ENCODE data around the gene RAPSN.
A peak's percentile ranks its signal among the peaks of the same experiment; 100 is the strongest.

RAPSN gene

GRCh38 chr11:47466201-47466600 lies 17.3 kb upstream of the RAPSN start:
- no peak for DNase-seq (ENCODE audit: low read depth in 2 of 2)

GRCh38 chr11:47464483-47464882 lies 15.5 kb upstream of the RAPSN start:
- DNase-seq (ENCODE audit: low read depth in 2 of 2), result no peak

DNA sequence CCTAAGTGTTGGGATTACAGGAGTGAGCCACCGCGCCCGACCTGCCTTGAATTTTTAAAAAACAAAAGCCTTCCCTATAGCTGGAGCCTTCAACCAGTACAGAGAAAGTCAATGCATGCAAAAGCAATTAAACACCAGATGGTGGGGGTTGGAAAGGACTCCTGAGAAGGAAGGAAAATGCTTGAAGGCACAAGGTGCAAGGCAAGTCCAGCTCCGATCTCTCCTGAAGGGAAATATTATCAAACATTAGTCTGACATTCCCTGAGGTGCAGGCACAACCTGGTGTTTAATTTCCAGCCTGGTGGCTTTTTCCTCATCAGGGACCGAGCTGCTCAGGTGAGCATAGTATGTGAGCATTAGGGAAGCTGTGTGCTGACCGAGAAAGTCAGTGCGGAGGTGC lies 12.9 kb upstream of the RAPSN start:
- no peak for DNase-seq (ENCODE audit: low read depth in 2 of 2)

DNA sequence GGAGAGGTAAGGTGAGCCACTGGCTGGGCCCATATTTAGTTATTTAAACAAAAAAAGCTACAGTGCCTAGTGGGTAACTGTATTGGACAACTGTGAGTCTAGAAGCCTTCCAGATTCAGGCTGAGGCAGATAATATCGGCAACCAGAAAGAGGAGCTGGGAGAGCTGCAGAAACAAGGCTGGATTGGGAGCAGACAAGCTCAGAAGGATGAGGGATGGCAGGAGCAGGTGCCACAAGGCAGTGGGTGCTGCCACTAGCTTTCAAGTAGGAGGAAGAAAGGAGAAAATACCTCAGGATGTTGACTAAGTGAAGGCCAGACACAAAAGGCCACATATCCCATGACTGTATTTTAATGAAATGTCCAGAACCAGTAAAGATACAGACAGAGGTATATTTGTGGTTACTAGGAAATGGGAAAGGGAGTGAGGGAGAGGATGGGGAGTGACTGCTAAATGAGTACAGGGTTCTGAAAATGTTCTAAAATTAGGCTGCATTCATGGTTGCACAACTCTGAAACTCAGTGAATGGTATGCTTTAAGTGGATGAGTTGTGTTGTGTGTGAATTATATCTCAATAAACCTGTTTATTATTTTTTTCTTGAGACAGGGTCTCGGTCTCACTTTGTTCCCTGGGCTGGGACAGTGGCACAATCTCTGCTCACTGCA lies 11.8 kb upstream of the RAPSN start:
- DNase-seq (ENCODE audit: low read depth in 2 of 2), result no peak

GRCh38 chr11:47454258-47454671 lies 5.3 kb upstream of the RAPSN start:
- peak; percentile 41 to 54 for DNase-seq (ENCODE audit: low read depth in 2 of 2)

DNA sequence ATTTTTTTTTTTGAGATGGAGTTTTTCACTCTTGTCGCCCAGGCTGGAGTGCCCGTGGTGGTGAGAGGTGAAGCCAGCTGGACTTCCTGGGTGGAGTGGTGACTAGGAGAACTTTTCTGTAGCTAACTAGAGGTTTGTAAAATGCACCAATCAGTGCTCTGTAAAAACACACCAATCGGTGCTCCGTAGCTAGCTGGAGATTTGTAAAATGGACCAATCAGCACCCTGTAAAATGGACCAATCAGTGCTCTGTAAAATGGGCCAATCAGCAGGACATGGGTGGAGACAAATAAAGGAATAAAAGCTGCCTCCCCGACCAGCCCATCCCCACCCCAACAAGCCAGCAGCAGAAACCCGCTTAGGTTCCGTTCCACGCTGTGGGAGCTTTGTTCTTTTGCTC lies 4.4 kb upstream of the RAPSN start:
- DNase-seq (ENCODE audit: low read depth in 2 of 2), result no peak

GRCh38 chr11:47451990-47452389 lies 3.1 kb upstream of the RAPSN start:
- no peak for DNase-seq (ENCODE audit: low read depth in 2 of 2)

DNA sequence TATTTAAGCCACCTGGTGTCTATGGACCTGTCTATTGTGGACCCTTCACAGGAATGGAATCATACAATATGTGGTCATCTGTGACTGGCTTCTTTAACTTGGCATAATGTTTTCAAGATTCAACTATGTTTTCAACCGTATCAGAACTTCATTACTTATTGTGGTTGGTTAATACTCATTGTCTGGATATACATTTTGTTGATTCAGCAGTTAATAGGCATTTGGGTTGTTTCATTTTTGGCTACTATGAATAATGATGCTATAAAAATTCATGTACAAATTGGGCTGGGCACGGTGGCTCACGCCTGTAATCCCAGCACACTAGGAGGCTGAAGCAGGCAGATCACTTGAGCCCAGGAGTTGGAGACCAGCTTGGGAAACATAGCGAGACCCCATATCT lies 2.5 kb upstream of the RAPSN start:
- no peak for DNase-seq (ENCODE audit: low read depth in 2 of 2)

DNA sequence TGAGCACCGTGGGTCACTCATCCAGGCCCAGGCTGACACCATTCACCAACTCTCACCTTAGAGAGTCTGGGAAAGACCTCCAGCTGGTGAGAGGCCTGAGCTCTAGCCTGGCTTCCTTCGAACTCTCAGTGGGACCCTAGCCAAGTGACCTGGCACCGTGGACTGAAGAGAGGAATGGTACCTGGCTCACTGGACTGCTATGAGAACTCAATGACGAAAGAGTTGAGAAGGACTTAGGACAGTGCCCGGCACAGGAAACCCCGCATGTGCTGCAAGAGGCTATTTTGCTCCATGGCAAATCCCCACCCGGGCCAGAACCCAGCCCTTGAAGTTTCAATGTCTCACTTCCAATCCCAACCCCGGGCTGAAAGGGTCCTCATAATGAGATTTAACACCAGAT lies 605 bp upstream of the RAPSN start:
- DNase-seq (ENCODE audit: low read depth in 2 of 2), result no peak

- DNase-seq (ENCODE audit: low read depth in 2 of 2), result no peak
These were observed 1.0 kb downstream of the RAPSN start for GRCh38 chr11:47447906-47448305.

- DNase-seq (ENCODE audit: low read depth in 2 of 2), result no peak
These were observed 2.1 kb downstream of the RAPSN start for GRCh38 chr11:47446833-47447232.

GRCh38 chr11:47445840-47446239 lies 3.1 kb downstream of the RAPSN start:
- DNase-seq (ENCODE audit: low read depth in 2 of 2), result no peak

DNA sequence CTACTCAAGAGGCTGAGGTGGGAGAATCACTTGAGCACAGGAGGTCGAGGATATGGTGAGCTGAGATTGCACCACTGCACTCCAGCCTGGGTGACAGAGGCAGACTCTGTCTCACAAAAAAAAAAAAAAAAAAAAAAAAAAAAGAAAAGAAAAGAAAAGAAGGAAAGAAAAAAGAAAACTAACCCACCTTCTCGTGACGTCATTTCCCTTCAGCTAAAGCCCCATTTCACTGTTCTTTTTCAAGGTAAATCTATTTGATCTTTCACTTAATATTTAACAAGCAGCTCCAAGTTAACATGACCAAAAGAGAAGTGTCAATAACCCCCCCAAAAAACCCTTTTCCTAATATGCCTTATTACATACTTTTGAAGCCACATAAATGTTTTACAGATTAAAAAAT lies 5.1 kb downstream of the RAPSN start:
- no peak for DNase-seq (ENCODE audit: low read depth in 2 of 2)

DNA sequence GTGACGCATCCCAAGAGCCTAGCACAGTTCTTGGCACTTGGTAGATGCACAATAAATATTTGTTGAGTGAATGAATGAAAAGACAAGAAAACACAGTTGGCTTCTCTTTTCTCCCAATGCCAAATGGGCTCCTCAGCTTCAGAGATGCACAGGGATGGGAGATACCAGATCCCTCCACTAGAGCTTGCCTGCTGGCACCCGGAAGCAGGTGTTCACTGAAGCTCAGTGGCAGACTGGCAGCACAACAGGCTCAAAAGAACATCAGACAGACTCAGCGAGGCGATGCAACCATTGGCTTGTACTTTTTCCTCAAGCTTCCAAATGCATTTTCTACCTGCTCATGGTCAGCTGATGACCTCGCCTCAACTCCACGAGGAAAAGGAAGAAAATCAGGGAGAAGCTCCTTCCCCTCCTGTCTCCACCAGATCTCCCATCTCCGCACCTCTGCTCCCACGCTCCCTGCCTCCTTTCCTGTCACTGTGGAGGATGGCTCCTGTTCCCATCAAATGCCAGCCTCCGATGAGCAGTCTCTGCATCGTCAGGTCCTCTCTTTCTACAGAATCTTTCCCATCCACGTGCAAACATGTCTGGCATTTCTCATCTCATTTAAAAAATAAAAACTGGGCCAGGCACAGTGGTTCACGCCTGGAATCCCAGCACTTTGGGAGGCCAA lies 5.8 kb downstream of the RAPSN start:
- no peak for DNase-seq (ENCODE audit: low read depth in 2 of 2)

GRCh38 chr11:47442514-47442913 lies 6.4 kb downstream of the RAPSN start:
- no peak for DNase-seq (ENCODE audit: low read depth in 2 of 2)

- no peak for DNase-seq (ENCODE audit: low read depth in 2 of 2)
These were observed 7.5 kb downstream of the RAPSN start for GRCh38 chr11:47441421-47441820.

- DNase-seq (ENCODE audit: low read depth in 2 of 2), result no peak
These were observed 8.9 kb downstream of the RAPSN start for GRCh38 chr11:47440054-47440476.

DNA sequence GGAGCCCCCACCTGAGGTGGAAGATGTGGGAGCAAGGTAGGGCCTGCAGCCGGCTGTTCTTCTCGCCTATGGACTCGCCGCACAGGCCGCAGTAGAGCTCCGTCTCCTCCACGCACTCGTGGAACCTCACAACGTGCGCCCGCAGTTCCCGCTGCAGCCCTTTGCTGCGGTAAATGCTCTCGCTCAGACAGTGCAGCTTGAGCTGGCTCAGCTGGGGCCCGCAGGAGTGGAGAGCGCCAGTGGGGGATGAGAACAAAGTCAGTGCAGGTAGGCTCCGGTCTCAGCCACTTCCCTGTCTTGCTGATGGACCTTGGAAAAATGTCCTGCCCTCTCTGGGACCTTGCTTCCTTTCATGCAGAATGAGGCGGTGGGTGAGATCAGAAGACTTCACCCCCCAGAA lies 10.2 kb downstream of the RAPSN start:
- no peak for DNase-seq (ENCODE audit: low read depth in 2 of 2)

DNA sequence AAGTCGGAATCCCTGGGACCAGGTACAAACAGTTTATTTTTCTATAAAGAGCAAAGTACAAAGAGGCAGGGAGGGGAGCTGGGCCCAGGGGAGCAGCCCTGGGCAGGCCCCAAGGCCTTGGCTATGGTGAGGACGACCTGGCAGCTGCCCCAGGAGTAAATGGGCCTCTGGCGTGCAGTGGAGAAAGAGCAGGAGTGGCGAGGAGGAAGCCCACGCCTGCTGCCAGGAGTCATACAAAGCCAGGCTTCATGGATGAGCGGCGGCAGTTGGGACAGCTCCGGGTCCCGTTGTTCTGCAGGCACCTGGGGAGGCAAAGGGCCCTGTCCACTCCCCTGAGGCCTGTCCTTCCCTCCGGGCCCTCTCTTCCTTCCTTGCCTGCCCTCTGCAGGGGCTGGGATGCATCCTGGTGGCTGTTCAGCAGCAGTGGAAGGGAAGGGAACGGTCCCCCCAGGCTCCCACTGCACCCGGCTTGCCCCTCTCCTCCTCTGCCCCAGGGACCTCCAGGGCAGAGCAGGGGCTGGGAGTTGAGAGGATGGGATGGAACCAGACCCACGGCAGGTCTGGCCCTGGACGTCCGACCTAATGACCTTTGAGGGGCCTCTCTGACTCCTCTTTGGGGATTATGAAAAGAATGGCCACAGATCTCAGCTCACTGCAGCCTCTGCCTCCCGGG lies 11.1 kb downstream of the RAPSN start:
- DNase-seq (ENCODE audit: low read depth in 2 of 2), result no peak

GRCh38 chr11:47437218-47437745 lies 11.7 kb downstream of the RAPSN start:
- no peak for DNase-seq (ENCODE audit: low read depth in 2 of 2)

DNA sequence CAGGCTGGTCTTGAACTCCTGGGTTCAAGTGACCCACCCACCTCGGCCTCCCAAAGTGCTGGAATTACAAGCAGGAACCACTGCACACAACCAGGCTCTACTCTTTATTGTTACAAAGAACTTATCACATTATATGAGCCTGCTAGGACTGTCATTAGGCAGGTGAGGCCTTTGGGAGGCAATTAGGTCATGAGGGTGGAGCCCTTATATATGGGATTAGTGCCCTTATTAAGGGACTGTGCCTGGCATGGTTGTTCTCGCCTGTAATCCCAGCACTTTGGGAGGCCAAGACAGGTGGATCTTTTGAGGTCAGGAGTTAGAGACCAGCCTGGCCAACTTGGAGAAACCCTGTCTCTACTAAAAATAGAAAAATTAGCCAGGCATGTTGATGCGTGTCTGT lies 12.2 kb downstream of the RAPSN start:
- no peak for DNase-seq (ENCODE audit: low read depth in 2 of 2)

DNA sequence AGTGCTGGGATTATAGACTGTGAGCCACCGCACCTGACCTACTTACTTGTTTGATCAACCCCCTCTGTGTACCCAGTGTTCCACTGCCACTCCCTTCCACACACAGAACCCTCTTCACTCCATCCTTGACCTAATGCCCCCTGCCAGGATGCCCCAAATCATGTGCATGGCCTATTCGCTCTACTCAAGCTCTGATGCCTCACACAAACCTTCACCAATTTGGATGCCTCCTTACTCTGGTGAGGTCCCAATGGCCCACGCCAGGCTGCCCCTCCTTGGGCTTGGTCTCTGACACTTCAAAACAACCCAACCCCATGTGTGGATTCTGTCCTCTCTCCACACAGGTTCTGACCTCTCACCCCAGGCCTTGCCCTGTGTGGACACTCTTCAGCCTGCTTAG lies 13.2 kb downstream of the RAPSN start:
- DNase-seq (ENCODE audit: low read depth in 2 of 2), result no peak
